Kidney (tissue), 14 donors: ENCODE results near the gene PIK3R6. TPM values are rescaled to one million over a fixed set of nuclear protein-coding genes. Genes with fewer than 3 reads are reported as not detected.

ENCODE experiments used
- DNase-seq, 5 donors: peaks; one replicate each; pipeline ENCODE4 v3.0.0-alpha.2; 2013 to 2020
- FAIRE-seq: peaks from 2 replicates; lab custom pipeline; 2012; peaks lifted over from hg19 to GRCh38; lab: Jason Lieb, UNC
- H3K27ac ChIP-seq, 2 donors: one replicate each; pipeline ENCODE4 v1.7.0; 2013; ENCODE audit warnings: low read depth in 2 of 2, low read length in 2 of 2, inconsistent platforms in 1 of 2
- H3K27me3 ChIP-seq: one replicate; pipeline ENCODE4 v1.7.1; 2013; ENCODE audit warnings: low read length, inconsistent platforms; ENCODE audit not compliant: control insufficient read depth, insufficient read depth
- H3K36me3 ChIP-seq, 3 donors: one replicate each; pipeline versions ENCODE4 v1.7.0 to v1.7.1; 2013; ENCODE audit warnings: low read length in 3 of 3, control low read depth in 1 of 3, inconsistent platforms in 1 of 3; ENCODE audit not compliant: insufficient read depth in 3 of 3, control insufficient read depth in 2 of 3
- H3K4me1 ChIP-seq, 3 donors: one replicate each; pipeline versions ENCODE4 v1.7.0 to v1.7.1; 2013; ENCODE audit warnings: low read length in 3 of 3, inconsistent platforms in 1 of 3, low read depth in 1 of 3; ENCODE audit not compliant: control insufficient read depth in 2 of 3, insufficient read depth in 2 of 3
- H3K4me3 ChIP-seq, 3 donors: one replicate each; pipeline versions ENCODE4 v1.7.0 to v1.8.1; 2013; ENCODE audit warnings: low read length in 3 of 3, control low read depth in 1 of 3, inconsistent platforms in 1 of 3
- H3K9ac ChIP-seq, 3 donors: one replicate each; pipeline versions ENCODE4 v1.7.0 to v1.7.1; 2013; ENCODE audit warnings: low read length in 3 of 3, control low read depth in 1 of 3, inconsistent platforms in 1 of 3
- H3K9me3 ChIP-seq, 3 donors: one replicate each; pipeline versions ENCODE4 v1.7.0 to v1.7.1; 2013; ENCODE audit warnings: low read length in 3 of 3, control low read depth in 1 of 3, inconsistent platforms in 1 of 3; ENCODE audit not compliant: control insufficient read depth in 2 of 3, insufficient read depth in 1 of 3
- intact Hi-C: fragments of 100-400 bp; cut with DNase I; formaldehyde crosslinking; loops from one replicate; pipeline ENCODE4 v1.11.1; 2022
- polyA plus RNA-seq: library from polyadenylated mRNA; stranded (reverse); fragments of 350-450 nt; fragmentation: Illumina TruSeq; extraction: RNeasy Lipid Tissue Mini Kit (QIAGEN cat#74804); gene quantifications from one replicate; pipeline ENCODE4 v1.2.3, GENCODE V29; 2014; ENCODE audit warnings: low read depth, low replicate concordance; ENCODE audit not compliant: insufficient read depth
- total RNA-seq: library from RNA; stranded (reverse); fragmentation: NEBNext Ultra II Directional; extraction: Animal tissue kit (Norgen Biotek cat#: 25700); gene quantifications from one replicate; pipeline ENCODE4 v1.2.1, GENCODE V29; 2021
- TF ChIP-seq, protein P1 (sequence below): IDR thresholded peaks from 3 replicates; pipeline ENCODE4 v1.5.1; 2012; ENCODE audit warnings: mild to moderate bottlenecking, moderate library complexity, borderline replicate concordance; ENCODE audit not compliant: insufficient read depth; ENCODE audit errors: extremely low read depth
- donor health status: control.
- donor health status: control.
- donor health status: control.
- donor health status: control.
- donor health status: control.
- donor health status: DM: yes; HTN: yes; CAD: no.
- donor health status: Normal renal cell carcinoma (clear cell type).

The PIK3R6 gene
- total and polyA plus RNA-seq, 2 donors from 2014 or later, result 0.17 to 2.3 TPM

- FAIRE-seq (no peak), DNase-seq (no peak)
- no peak overlapping the region for H3K4me3 ChIP-seq
- intact Hi-C loops, result no loop called here
- no peak overlapping the region for H3K27ac ChIP-seq
- H3K27me3 ChIP-seq, result no peaks in the 10 kb centered on the region
- TF ChIP-seq, protein P1, sequence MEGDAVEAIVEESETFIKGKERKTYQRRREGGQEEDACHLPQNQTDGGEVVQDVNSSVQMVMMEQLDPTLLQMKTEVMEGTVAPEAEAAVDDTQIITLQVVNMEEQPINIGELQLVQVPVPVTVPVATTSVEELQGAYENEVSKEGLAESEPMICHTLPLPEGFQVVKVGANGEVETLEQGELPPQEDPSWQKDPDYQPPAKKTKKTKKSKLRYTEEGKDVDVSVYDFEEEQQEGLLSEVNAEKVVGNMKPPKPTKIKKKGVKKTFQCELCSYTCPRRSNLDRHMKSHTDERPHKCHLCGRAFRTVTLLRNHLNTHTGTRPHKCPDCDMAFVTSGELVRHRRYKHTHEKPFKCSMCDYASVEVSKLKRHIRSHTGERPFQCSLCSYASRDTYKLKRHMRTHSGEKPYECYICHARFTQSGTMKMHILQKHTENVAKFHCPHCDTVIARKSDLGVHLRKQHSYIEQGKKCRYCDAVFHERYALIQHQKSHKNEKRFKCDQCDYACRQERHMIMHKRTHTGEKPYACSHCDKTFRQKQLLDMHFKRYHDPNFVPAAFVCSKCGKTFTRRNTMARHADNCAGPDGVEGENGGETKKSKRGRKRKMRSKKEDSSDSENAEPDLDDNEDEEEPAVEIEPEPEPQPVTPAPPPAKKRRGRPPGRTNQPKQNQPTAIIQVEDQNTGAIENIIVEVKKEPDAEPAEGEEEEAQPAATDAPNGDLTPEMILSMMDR, result no peak
- no peak overlapping the region for H3K9ac ChIP-seq
- no peaks in the 10 kb centered on the region for H3K36me3 ChIP-seq
- no peaks in the 10 kb centered on the region for H3K9me3 ChIP-seq
- peaks cover 0 to 6% (median 4%) of the 10 kb centered on the region in 3 donors for H3K4me1 ChIP-seq
Observed at GRCh38 chr17:8801135-8801840, 66.2 kb downstream of the PIK3R6 start.

DNA sequence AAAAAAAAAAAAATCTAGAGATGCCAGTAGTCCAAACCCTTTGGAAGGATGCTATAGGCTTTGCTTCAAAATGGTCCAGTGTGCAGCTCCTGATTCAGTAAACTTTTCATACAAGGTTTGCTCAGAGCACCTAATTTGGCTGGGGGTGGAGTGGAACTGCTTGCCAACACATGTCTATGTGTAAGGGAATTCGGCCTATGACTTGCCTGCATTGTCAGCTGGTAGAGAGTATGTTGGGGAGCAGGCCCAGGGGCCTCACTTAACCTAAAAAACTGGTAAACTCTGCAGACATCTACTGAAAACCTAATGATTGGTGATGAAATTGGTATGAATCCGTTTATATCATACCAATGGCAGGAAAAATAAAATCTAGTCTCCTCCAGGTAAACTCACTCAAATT is 66.8 kb downstream of the PIK3R6 start:
- peaks cover 0 to 6% (median 4%) of the 10 kb centered on the region in 3 donors for H3K4me1 ChIP-seq
- DNase-seq, result no peak
- FAIRE-seq, result no peak
- H3K27ac ChIP-seq, result no peak overlapping the region
- H3K4me3 ChIP-seq, result no peak overlapping the region
- intact Hi-C loops, result no loop called here
- H3K36me3 ChIP-seq, result no peaks in the 10 kb centered on the region
- H3K9ac ChIP-seq, result no peak overlapping the region
- H3K9me3 ChIP-seq, result no peaks in the 10 kb centered on the region
- H3K27me3 ChIP-seq, result no peaks in the 10 kb centered on the region
- TF ChIP-seq, protein P1, result no peak

DNA sequence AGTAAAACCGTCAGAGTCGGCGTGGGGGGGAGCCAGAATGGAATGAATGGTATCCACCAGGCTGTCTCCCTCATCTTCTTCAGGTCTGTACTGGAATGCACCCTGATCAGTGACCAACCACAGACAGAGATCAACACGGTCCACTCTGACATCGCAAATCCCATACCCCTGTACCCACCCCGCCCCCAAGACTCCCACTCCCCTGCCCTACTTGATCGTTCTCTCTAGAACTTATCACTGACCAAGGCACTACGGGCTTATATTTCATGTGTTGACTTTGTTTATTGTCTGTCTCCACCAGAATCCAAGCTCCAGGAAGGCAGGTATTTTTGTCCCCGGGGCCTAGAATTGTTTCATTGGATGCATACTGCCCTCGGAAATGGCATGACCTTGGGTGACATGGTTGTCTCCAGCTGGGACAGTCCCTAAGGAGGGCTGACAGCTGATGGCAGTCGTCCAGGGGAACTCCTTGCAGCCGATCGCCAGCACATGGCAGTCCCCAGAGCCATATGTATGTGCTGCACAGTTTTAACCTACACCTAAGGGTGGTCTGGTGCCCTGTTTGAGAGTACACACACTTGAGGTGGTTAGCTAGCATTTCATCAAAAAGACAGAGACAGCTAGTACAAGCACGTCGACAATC is 67.8 kb downstream of the PIK3R6 start:
- Histone ChIP-seq H3K27ac (no peak overlapping the region), H3K9ac (no peak overlapping the region), H3K36me3 (no peaks in the 10 kb centered on the region), H3K4me1 (peaks cover 0 to 8% (median 4%) of the 10 kb centered on the region in 3 donors), H3K4me3 (peak overlapping the region in 1 of 3 donors; percentile 46), H3K27me3 (no peaks in the 10 kb centered on the region), H3K9me3 (no peaks in the 10 kb centered on the region)
- FAIRE-seq (no peak), DNase-seq (no peak)
- intact Hi-C loops, result no loop called here
- TF ChIP-seq, protein P1, result no peak
